ENCODE results near the gene PTPRG.

PTPRG gene

GRCh38 chr3:61908382-61908781, 347.0 kb downstream of the PTPRG start:
- DNase-seq, result no peak

- no peak for DNase-seq
Measured at GRCh38 chr3:61910732-61911131, 349.4 kb downstream of the PTPRG start.

- no peak for DNase-seq
Measured at GRCh38 chr3:61912158-61912557, 350.8 kb downstream of the PTPRG start.

- no peak for DNase-seq
Measured at GRCh38 chr3:61913701-61914100, 352.3 kb downstream of the PTPRG start.

- no peak for DNase-seq
Measured at GRCh38 chr3:61914276-61914675, 352.9 kb downstream of the PTPRG start.

GRCh38 chr3:61915296-61915695, 353.9 kb downstream of the PTPRG start:
- DNase-seq, result no peak

- DNase-seq, result no peak
Measured at GRCh38 chr3:61919371-61919770, 358.0 kb downstream of the PTPRG start.

- no peak for DNase-seq
Measured at GRCh38 chr3:61922118-61922517, 360.7 kb downstream of the PTPRG start.

GRCh38 chr3:61924090-61924735, 362.8 kb downstream of the PTPRG start:
- DNase-seq, result no peak

- DNase-seq, result no peak
Measured at GRCh38 chr3:61924991-61925390, 363.6 kb downstream of the PTPRG start.

GRCh38 chr3:61925721-61926120, 364.4 kb downstream of the PTPRG start:
- DNase-seq, result no peak

GRCh38 chr3:61926923-61927322, 365.6 kb downstream of the PTPRG start:
- no peak for DNase-seq

GRCh38 chr3:61927332-61927731, 366.0 kb downstream of the PTPRG start:
- no peak for DNase-seq

- no peak for DNase-seq
Measured at GRCh38 chr3:61928039-61928438, 366.7 kb downstream of the PTPRG start.

- DNase-seq, result no peak
Measured at GRCh38 chr3:61928776-61929314, 367.5 kb downstream of the PTPRG start.

GRCh38 chr3:61929617-61930016, 368.2 kb downstream of the PTPRG start:
- no peak for DNase-seq

GRCh38 chr3:61932499-61932898, 371.1 kb downstream of the PTPRG start:
- no peak for DNase-seq

GRCh38 chr3:61933798-61934504, 372.6 kb downstream of the PTPRG start:
- no peak for DNase-seq

- DNase-seq, result no peak
Measured at GRCh38 chr3:61934505-61934871, 373.1 kb downstream of the PTPRG start.

- no peak for DNase-seq
Measured at GRCh38 chr3:61935814-61936213, 374.4 kb downstream of the PTPRG start.

GRCh38 chr3:61936344-61936937, 375.1 kb downstream of the PTPRG start:
- peak; percentile 10 for DNase-seq

GRCh38 chr3:61937477-61937876, 376.1 kb downstream of the PTPRG start:
- DNase-seq, result no peak

GRCh38 chr3:61938878-61939549, 377.6 kb downstream of the PTPRG start:
- no peak for DNase-seq

- DNase-seq, result no peak
Measured at GRCh38 chr3:61940236-61940635, 378.9 kb downstream of the PTPRG start.

Data from hematopoietic multipotent progenitor cell treated with erythropoietin and hydrocortisone succinate and interleukin-3 and kit ligand, for 8 days (in vitro differentiated cells).